Measurements from ENCODE around the gene PDPR.
"Not testable (repeated sequence)": the region's sequence is repeated elsewhere in the genome, so short reads cannot be mapped to it uniquely, and the experiment has no call there.

Gene PDPR

GRCh38 chr16:70113982-70114826 is at the start of gene PDPR:
Gene PDPR (plus strand): TSS chr16:70114332. CDS start chr16:70120493, 6,161 bp downstream.
- peak; percentile 88 for DNase-seq (ENCODE audit: low read depth)

GRCh38 chr16:70064841-70065370 is 49.2 kb upstream of the PDPR start:
- peak; percentile 40 for DNase-seq (ENCODE audit: low read depth)

- DNase-seq (ENCODE audit: low read depth): not testable (repeated sequence)
Observed at GRCh38 chr16:70065376-70065745, 48.8 kb upstream of the PDPR start.

GRCh38 chr16:70065746-70066658 is 48.1 kb upstream of the PDPR start:
- DNase-seq (ENCODE audit: low read depth): peak; percentile 79

- DNase-seq (ENCODE audit: low read depth): not testable (repeated sequence)
Observed at GRCh38 chr16:70066751-70067150, 47.4 kb upstream of the PDPR start.

- DNase-seq (ENCODE audit: low read depth): not testable (repeated sequence)
Observed at GRCh38 chr16:70079081-70079480, 35.1 kb upstream of the PDPR start.

- not testable (repeated sequence) for DNase-seq (ENCODE audit: low read depth)
Observed at GRCh38 chr16:70081219-70081618, 32.9 kb upstream of the PDPR start.

- DNase-seq (ENCODE audit: low read depth): not testable (repeated sequence)
Observed at GRCh38 chr16:70083931-70084330, 30.2 kb upstream of the PDPR start.

GRCh38 chr16:70088160-70088559 is 26.0 kb upstream of the PDPR start:
- DNase-seq (ENCODE audit: low read depth): not testable (repeated sequence)

- not testable (repeated sequence) for DNase-seq (ENCODE audit: low read depth)
Observed at GRCh38 chr16:70088877-70089276, 25.3 kb upstream of the PDPR start.

GRCh38 chr16:70089289-70089688 is 24.8 kb upstream of the PDPR start:
- DNase-seq (ENCODE audit: low read depth): not testable (repeated sequence)

GRCh38 chr16:70091104-70091503 is 23.0 kb upstream of the PDPR start:
- DNase-seq (ENCODE audit: low read depth): not testable (repeated sequence)

- not testable (repeated sequence) for DNase-seq (ENCODE audit: low read depth)
Observed at GRCh38 chr16:70094096-70094495, 20.0 kb upstream of the PDPR start.

- not testable (repeated sequence) for DNase-seq (ENCODE audit: low read depth)
Observed at GRCh38 chr16:70109583-70110279, 4.4 kb upstream of the PDPR start.

GRCh38 chr16:70112162-70112561 is 2.0 kb upstream of the PDPR start:
- DNase-seq (ENCODE audit: low read depth): not testable (repeated sequence)

- DNase-seq (ENCODE audit: low read depth): not testable (repeated sequence)
Observed at GRCh38 chr16:70113599-70113981, 542 bp upstream of the PDPR start.

- DNase-seq (ENCODE audit: low read depth): not testable (repeated sequence)
Observed at GRCh38 chr16:70118354-70118753, 4.2 kb downstream of the PDPR start.

GRCh38 chr16:70118776-70119175 is 4.6 kb downstream of the PDPR start:
- DNase-seq (ENCODE audit: low read depth): not testable (repeated sequence)

- DNase-seq (ENCODE audit: low read depth): not testable (repeated sequence)
Observed at GRCh38 chr16:70120398-70120797, 6.3 kb downstream of the PDPR start.

- not testable (repeated sequence) for DNase-seq (ENCODE audit: low read depth)
Observed at GRCh38 chr16:70123822-70124221, 9.7 kb downstream of the PDPR start.

- DNase-seq (ENCODE audit: low read depth): not testable (repeated sequence)
Observed at GRCh38 chr16:70126226-70126625, 12.1 kb downstream of the PDPR start.

- not testable (repeated sequence) for DNase-seq (ENCODE audit: low read depth)
Observed at GRCh38 chr16:70127706-70128105, 13.6 kb downstream of the PDPR start.

All from stimulated activated CD8-positive, alpha-beta memory T cell treated with anti-CD3 and anti-CD28 coated beads, Interleukin-7, amount 100 ng/mL, for 24 hours (primary cell).